Fibroblast of villous mesenchyme (primary cell): ENCODE measurements around the gene SOX13. TPM values are rescaled to one million over a fixed set of nuclear protein-coding genes. Genes with fewer than 3 reads are reported as not detected.
A peak's percentile ranks its signal among the peaks of the same experiment; 100 is the strongest.

Source experiments
- DNase-seq: peaks from one replicate; pipeline ENCODE4 v3.0.0-alpha.2; 2010; ENCODE audit warnings: low read depth
- H3K4me3 ChIP-seq: 2 replicates; pipeline ENCODE4 v1.5.1; 2011; ENCODE audit warnings: low read depth, mild to moderate bottlenecking, low read length
- CTCF ChIP-seq: IDR thresholded peaks from 2 replicates; pipeline ENCODE4 v1.5.1; 2012; ENCODE audit warnings: low read depth, mild to moderate bottlenecking, low read length; ENCODE audit not compliant: insufficient read depth
- total RNA-seq: library from RNA; depleted of rRNA; stranded (reverse); fragments of >200 nt; gene quantifications from 2 replicates; pipeline ENCODE4 v1.2.3, GENCODE V29; 2012

The SOX13 gene
- total RNA-seq, 1 donor: 14.7 TPM

GRCh38 chr1:204171751-204172178 lies 98.8 kb downstream of the SOX13 start:
- H3K4me3 ChIP-seq: no peak overlapping the region
- DNase-seq: peak; percentile 37
- TF ChIP-seq CTCF: no peak

- H3K4me3 ChIP-seq: no peak overlapping the region
- TF ChIP-seq CTCF: no peak
- peak; percentile 27 for DNase-seq
These were observed 99.6 kb downstream of the SOX13 start for GRCh38 chr1:204172404-204173029.

GRCh38 chr1:204174958-204175357 lies 102.0 kb downstream of the SOX13 start:
- H3K4me3 ChIP-seq: no peak overlapping the region
- DNase-seq: no peak
- TF ChIP-seq CTCF: no peak

GRCh38 chr1:204176049-204176448 lies 103.1 kb downstream of the SOX13 start:
- no peak overlapping the region for H3K4me3 ChIP-seq
- no peak for DNase-seq
- TF ChIP-seq CTCF: no peak

GRCh38 chr1:204177133-204177532 lies 104.2 kb downstream of the SOX13 start:
- H3K4me3 ChIP-seq: no peak overlapping the region
- TF ChIP-seq CTCF: no peak
- DNase-seq: peak; percentile 24

Other genes with a start within 250 kb of the SOX13 start
- 38.7 and 53.1 TPM in 2 replicates for gene SNRPE, start 211.5 kb upstream of the SOX13 start, total RNA-seq
- gene ETNK2, start 78.9 kb downstream of the SOX13 start, total RNA-seq: 12.2 and 15.5 TPM in 2 replicates
- 4.3 and 8.7 TPM in 2 replicates for gene REN, start 93.2 kb downstream of the SOX13 start, total RNA-seq
- 5.6 and 11.0 TPM in 2 replicates for gene KISS1, start 123.4 kb downstream of the SOX13 start, total RNA-seq
- gene GOLT1A, start 140.9 kb downstream of the SOX13 start, total RNA-seq: not detected in 2 replicates